ENCODE results near the gene TXNDC11.

DNA sequence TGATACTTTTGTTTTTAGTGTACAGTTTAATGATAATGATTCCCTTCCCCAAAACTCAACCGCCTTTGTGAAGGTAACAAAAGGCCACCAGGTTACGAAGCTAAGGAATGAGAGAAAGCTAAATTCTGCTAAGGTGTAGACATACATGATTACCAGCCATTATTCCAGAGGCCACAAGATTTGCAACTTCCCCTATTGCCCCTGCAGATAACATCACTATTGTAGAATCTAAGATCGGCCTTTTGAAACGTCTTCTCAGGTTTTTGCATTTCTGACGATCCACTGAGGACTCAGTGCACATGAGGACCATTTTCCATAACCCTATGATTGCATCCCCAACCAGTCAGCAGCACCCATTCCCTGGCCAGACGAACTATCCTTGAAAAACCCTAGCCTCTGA, 108.3 kb downstream of the TXNDC11 start:
- TF ChIP-seq, protein P1, sequence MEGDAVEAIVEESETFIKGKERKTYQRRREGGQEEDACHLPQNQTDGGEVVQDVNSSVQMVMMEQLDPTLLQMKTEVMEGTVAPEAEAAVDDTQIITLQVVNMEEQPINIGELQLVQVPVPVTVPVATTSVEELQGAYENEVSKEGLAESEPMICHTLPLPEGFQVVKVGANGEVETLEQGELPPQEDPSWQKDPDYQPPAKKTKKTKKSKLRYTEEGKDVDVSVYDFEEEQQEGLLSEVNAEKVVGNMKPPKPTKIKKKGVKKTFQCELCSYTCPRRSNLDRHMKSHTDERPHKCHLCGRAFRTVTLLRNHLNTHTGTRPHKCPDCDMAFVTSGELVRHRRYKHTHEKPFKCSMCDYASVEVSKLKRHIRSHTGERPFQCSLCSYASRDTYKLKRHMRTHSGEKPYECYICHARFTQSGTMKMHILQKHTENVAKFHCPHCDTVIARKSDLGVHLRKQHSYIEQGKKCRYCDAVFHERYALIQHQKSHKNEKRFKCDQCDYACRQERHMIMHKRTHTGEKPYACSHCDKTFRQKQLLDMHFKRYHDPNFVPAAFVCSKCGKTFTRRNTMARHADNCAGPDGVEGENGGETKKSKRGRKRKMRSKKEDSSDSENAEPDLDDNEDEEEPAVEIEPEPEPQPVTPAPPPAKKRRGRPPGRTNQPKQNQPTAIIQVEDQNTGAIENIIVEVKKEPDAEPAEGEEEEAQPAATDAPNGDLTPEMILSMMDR (conservative IDR thresholded peaks at IDR 0.05 in 1 of 2, IDR thresholded peaks at IDR 0.05 in 1 of 2; ENCODE audit: extremely low read depth in 1 of 2, insufficient read depth in 1 of 2, low read depth in 1 of 2, low read length in 2 of 2): no peak
- TF ChIP-seq EZH2 (IDR thresholded peaks at IDR 0.05; ENCODE audit: borderline replicate concordance, low read length): no peak
